ENCODE data around the gene CHAT.

The CHAT gene

DNA sequence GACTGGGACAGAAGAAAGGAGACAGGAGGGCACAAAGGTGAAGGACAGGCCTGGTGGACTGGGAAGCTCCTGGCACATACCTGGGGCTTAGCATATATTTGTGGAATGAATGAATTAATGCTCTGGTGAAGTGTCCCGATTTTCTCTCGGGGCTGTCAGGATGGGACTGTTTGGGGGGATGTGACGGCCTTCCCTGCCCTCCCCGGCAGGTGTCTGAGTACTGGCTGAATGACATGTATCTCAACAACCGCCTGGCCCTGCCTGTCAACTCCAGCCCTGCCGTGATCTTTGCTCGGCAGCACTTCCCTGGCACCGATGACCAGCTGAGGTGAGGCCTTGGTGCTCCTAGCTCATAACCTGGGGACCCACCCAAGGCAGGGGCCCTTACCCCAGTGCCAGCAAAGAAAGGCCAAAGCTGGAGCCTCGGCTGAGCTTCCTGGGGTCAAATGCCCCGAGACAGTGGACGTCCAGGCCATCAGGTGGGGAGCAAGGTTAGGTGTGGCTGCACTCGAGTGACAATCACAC is 6.5 kb downstream of the CHAT start:
- Histone ChIP-seq H3K4me3 (ENCODE audit: low read length, poor library complexity, severe bottlenecking) (no peak overlapping the region), H3K9me3 (ENCODE audit: insufficient read depth, low read depth, low read length) (no peaks in the 10 kb centered on the region), H3F3A (ENCODE audit: low read depth) (no peaks in the 10 kb centered on the region), H3K27me3 (ENCODE audit: insufficient read depth, low read length, poor library complexity, severe bottlenecking) (no peaks in the 10 kb centered on the region), H2AFZ (ENCODE audit: low read length) (no peak overlapping the region), H3K36me3 (ENCODE audit: insufficient read depth, low read length) (no peaks in the 10 kb centered on the region), H3K4me1 (ENCODE audit: insufficient read depth, low read length, poor library complexity, severe bottlenecking) (no peaks in the 10 kb centered on the region), H3K9me2 (replicated peaks; ENCODE audit: low read depth, low read length) (no peaks in the 10 kb centered on the region), H3K79me2 (ENCODE audit: insufficient read depth, low read length) (no peaks in the 10 kb centered on the region), H3K4me2 (ENCODE audit: low read depth, low read length, poor library complexity, severe bottlenecking) (no peak overlapping the region), H4K20me1 (ENCODE audit: insufficient read depth, low read length, poor library complexity, severe bottlenecking) (no peaks in the 10 kb centered on the region), H3K9ac (ENCODE audit: low read depth, low read length, poor library complexity, severe bottlenecking) (no peak overlapping the region)
- TF ChIP-seq, protein P1, sequence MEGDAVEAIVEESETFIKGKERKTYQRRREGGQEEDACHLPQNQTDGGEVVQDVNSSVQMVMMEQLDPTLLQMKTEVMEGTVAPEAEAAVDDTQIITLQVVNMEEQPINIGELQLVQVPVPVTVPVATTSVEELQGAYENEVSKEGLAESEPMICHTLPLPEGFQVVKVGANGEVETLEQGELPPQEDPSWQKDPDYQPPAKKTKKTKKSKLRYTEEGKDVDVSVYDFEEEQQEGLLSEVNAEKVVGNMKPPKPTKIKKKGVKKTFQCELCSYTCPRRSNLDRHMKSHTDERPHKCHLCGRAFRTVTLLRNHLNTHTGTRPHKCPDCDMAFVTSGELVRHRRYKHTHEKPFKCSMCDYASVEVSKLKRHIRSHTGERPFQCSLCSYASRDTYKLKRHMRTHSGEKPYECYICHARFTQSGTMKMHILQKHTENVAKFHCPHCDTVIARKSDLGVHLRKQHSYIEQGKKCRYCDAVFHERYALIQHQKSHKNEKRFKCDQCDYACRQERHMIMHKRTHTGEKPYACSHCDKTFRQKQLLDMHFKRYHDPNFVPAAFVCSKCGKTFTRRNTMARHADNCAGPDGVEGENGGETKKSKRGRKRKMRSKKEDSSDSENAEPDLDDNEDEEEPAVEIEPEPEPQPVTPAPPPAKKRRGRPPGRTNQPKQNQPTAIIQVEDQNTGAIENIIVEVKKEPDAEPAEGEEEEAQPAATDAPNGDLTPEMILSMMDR (conservative IDR thresholded peaks at IDR 0.05; ENCODE audit: low read length): no peak
- TF ChIP-seq EZH2phosphoT487 (IDR thresholded peaks at IDR 0.05; ENCODE audit: borderline replicate concordance): no peak

DNA sequence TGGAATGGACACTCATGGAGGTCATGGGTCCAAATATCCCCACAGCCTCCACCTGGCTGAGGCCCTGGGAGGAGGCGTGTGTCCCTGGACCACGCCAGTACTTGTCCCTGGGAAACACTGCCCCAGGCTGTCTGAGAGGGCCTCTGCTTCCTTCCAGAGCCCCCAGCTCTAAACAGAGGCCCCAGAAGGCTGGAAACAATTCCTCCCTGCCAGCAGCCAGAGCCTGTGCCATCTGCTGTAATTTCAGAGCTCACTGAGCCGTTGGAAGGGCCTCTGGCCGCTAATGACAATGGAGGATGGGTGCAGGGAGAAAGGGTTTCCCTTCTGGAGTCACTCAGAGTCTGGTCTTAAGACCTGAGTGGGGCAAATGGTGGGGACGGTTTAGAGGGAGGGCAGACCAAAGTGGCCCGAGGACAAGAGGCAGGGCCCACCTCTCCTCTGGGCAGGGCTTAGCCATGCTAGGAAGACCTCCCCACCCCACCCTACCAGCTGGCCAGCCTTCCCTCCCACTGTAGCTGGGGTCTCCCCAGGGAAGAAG is 7.1 kb downstream of the CHAT start:
- Histone ChIP-seq H3K27me3 (ENCODE audit: insufficient read depth, low read length, poor library complexity, severe bottlenecking) (no peaks in the 10 kb centered on the region), H2AFZ (ENCODE audit: low read length) (no peak overlapping the region), H3K4me3 (ENCODE audit: low read length, poor library complexity, severe bottlenecking) (no peak overlapping the region)

GRCh38 chr10:49621561-49621960 is 7.7 kb downstream of the CHAT start:
- H3K79me2 ChIP-seq (ENCODE audit: insufficient read depth, low read length): no peaks in the 10 kb centered on the region
- H3K9ac ChIP-seq (ENCODE audit: low read depth, low read length, poor library complexity, severe bottlenecking): no peak overlapping the region
- no peaks in the 10 kb centered on the region for H3K9me2 ChIP-seq (replicated peaks; ENCODE audit: low read depth, low read length)
- no peaks in the 10 kb centered on the region for H3K36me3 ChIP-seq (ENCODE audit: insufficient read depth, low read length)
- H3K4me3 ChIP-seq (ENCODE audit: low read length, poor library complexity, severe bottlenecking): no peak overlapping the region
- no peaks in the 10 kb centered on the region for H3K27me3 ChIP-seq (ENCODE audit: insufficient read depth, low read length, poor library complexity, severe bottlenecking)
- H3K9me3 ChIP-seq (ENCODE audit: insufficient read depth, low read depth, low read length): no peaks in the 10 kb centered on the region
- H3K4me2 ChIP-seq (ENCODE audit: low read depth, low read length, poor library complexity, severe bottlenecking): no peak overlapping the region
- no peaks in the 10 kb centered on the region for H3K4me1 ChIP-seq (ENCODE audit: insufficient read depth, low read length, poor library complexity, severe bottlenecking)
- H4K20me1 ChIP-seq (ENCODE audit: insufficient read depth, low read length, poor library complexity, severe bottlenecking): no peaks in the 10 kb centered on the region
- no peaks in the 10 kb centered on the region for H3F3A ChIP-seq (ENCODE audit: low read depth)
- TF ChIP-seq, protein P1 (conservative IDR thresholded peaks at IDR 0.05; ENCODE audit: low read length): no peak
- TF ChIP-seq EZH2phosphoT487 (IDR thresholded peaks at IDR 0.05; ENCODE audit: borderline replicate concordance): no peak
- H2AFZ ChIP-seq (ENCODE audit: low read length): no peak overlapping the region

More for the DNA sequence above, 7.1 kb downstream of the CHAT start:
- no peaks in the 10 kb centered on the region for H3K9me3 ChIP-seq (ENCODE audit: insufficient read depth, low read depth, low read length)
- no peaks in the 10 kb centered on the region for H3K4me1 ChIP-seq (ENCODE audit: insufficient read depth, low read length, poor library complexity, severe bottlenecking)
- no peaks in the 10 kb centered on the region for H3F3A ChIP-seq (ENCODE audit: low read depth)
- TF ChIP-seq, protein P1 (conservative IDR thresholded peaks at IDR 0.05; ENCODE audit: low read length): no peak
- TF ChIP-seq EZH2phosphoT487 (IDR thresholded peaks at IDR 0.05; ENCODE audit: borderline replicate concordance): no peak
- H4K20me1 ChIP-seq (ENCODE audit: insufficient read depth, low read length, poor library complexity, severe bottlenecking): no peaks in the 10 kb centered on the region
- H3K9me2 ChIP-seq (replicated peaks; ENCODE audit: low read depth, low read length): no peaks in the 10 kb centered on the region
- H3K4me2 ChIP-seq (ENCODE audit: low read depth, low read length, poor library complexity, severe bottlenecking): no peak overlapping the region
- no peaks in the 10 kb centered on the region for H3K79me2 ChIP-seq (ENCODE audit: insufficient read depth, low read length)
- no peaks in the 10 kb centered on the region for H3K36me3 ChIP-seq (ENCODE audit: insufficient read depth, low read length)
- no peak overlapping the region for H3K9ac ChIP-seq (ENCODE audit: low read depth, low read length, poor library complexity, severe bottlenecking)
